Keratinocyte (primary cell): Measurements from ENCODE around the gene CEP164. TPM values are rescaled to one million over a fixed set of nuclear protein-coding genes. Genes with fewer than 3 reads are reported as not detected.
A peak's percentile ranks its signal among the peaks of the same experiment; 100 is the strongest.

Experiments used
- DNase-seq: peaks from one replicate; pipeline ENCODE4 v3.0.0-alpha.2; 2011; ENCODE audit warnings: low read depth, missing footprints, low spot score
- FAIRE-seq: peaks from 2 replicates; lab custom pipeline; 2011; peaks lifted over from hg19 to GRCh38; lab: Jason Lieb, UNC
- H2AFZ ChIP-seq: 2 replicates; pipeline ENCODE4 v1.6.0; 2012; ENCODE audit warnings: low read length, control low read depth, inconsistent platforms; ENCODE audit not compliant: control insufficient read depth
- H3K27ac ChIP-seq: 2 replicates; pipeline ENCODE4 v1.5.1; 2011; ENCODE audit warnings: low read length; ENCODE audit not compliant: control insufficient read depth, insufficient read depth
- H3K27me3 ChIP-seq: 3 replicates; pipeline ENCODE4 v1.6.0; 2011; ENCODE audit warnings: low read length; ENCODE audit not compliant: control insufficient read depth, insufficient read depth; ENCODE audit errors: extremely low read depth
- H3K36me3 ChIP-seq, 2 experiments: 2 replicates in 1 of 2; 3 replicates in 1 of 2; pipeline ENCODE4 v1.5.1; 2011; ENCODE audit warnings: low read length in 2 of 2, mild to moderate bottlenecking in 1 of 2; ENCODE audit not compliant: control insufficient read depth in 2 of 2, insufficient read depth in 2 of 2; ENCODE audit errors: extremely low read depth in 1 of 2
- H3K4me1 ChIP-seq: 3 replicates; pipeline ENCODE4 v1.5.1; 2011; ENCODE audit warnings: low read length; ENCODE audit not compliant: control insufficient read depth, insufficient read depth; ENCODE audit errors: extremely low read depth
- H3K4me2 ChIP-seq: 3 replicates; pipeline ENCODE4 v1.6.0; 2011; ENCODE audit warnings: low read depth, low read length; ENCODE audit not compliant: control insufficient read depth, insufficient read depth; ENCODE audit errors: extremely low read depth
- H3K4me3 ChIP-seq, 3 experiments: fragments of 200-600 bp in 1 of 3; sonication (generic) in 1 of 3; 2 replicates in 2 of 3; 3 replicates in 1 of 3; pipeline ENCODE4 v1.5.1; 2011 to 2016; ENCODE audit warnings: low read length in 3 of 3, mild to moderate bottlenecking in 3 of 3, control low read depth in 2 of 3, inconsistent platforms in 1 of 3, low read depth in 1 of 3, mixed read lengths in 1 of 3, mixed run types in 1 of 3, moderate library complexity in 1 of 3; ENCODE audit not compliant: control insufficient read depth in 2 of 3, insufficient read depth in 2 of 3; ENCODE audit errors: extremely low read depth in 1 of 3
- H3K79me2 ChIP-seq: 2 replicates; pipeline ENCODE4 v1.6.0; 2012; ENCODE audit warnings: low read length; ENCODE audit not compliant: control insufficient read depth, insufficient read depth
- H3K9ac ChIP-seq: 3 replicates; pipeline ENCODE4 v1.6.0; 2011; ENCODE audit warnings: low read length; ENCODE audit not compliant: control insufficient read depth, insufficient read depth; ENCODE audit errors: extremely low read depth
- H3K9me1 ChIP-seq: 3 replicates; pipeline ENCODE4 v1.6.0; 2011; ENCODE audit warnings: low read length; ENCODE audit not compliant: control insufficient read depth, insufficient read depth; ENCODE audit errors: extremely low read depth
- H3K9me3 ChIP-seq: 2 replicates; pipeline ENCODE4 v1.5.1; 2012; ENCODE audit warnings: low read depth, low read length; ENCODE audit not compliant: control insufficient read depth
- H4K20me1 ChIP-seq: 3 replicates; pipeline ENCODE4 v1.6.0; 2011; ENCODE audit warnings: low read length; ENCODE audit not compliant: control insufficient read depth, insufficient read depth; ENCODE audit errors: extremely low read depth
- EZH2 ChIP-seq: IDR thresholded peaks from one replicate; pipeline ENCODE4 v1.6.1; 2012; ENCODE audit warnings: inconsistent platforms, mild to moderate bottlenecking, low read length, moderate library complexity
- dilution Hi-C: fragments of 300-500 bp; cut with MboI; formaldehyde crosslinking; loops from one replicate; pipeline ENCODE4 v1.7.0; 2020; ENCODE audit warnings: low sequenced_read_pairs; ENCODE audit not compliant: extremely low pct_ligation_motif_present
- polyA plus RNA-seq, 5 experiments: library from polyadenylated mRNA; depleted of rRNA in 3 of 5; stranded (reverse) in 3 of 5; stranded (forward) in 1 of 5; unstranded in 1 of 5; fragments of >200 nt; gene quantifications; 1 replicate in 1 of 5; 2 replicates in 3 of 5; 3 replicates in 1 of 5; pipeline versions ENCODE4 v1.2.1 to v1.2.3, GENCODE V29; 2011 to 2012; ENCODE audit warnings: missing spikeins in 2 of 5, low read depth in 1 of 5, low replicate concordance in 1 of 5
- TF ChIP-seq, protein P1 (sequence below), 3 experiments: IDR thresholded peaks in 1 of 3; conservative IDR thresholded peaks in 1 of 3; optimal IDR thresholded peaks in 1 of 3; 2 replicates in 2 of 3; 3 replicates in 1 of 3; pipeline versions ENCODE3 to v1.5.1; 2011; ENCODE audit warnings: low read length in 3 of 3, mild to moderate bottlenecking in 3 of 3, moderate library complexity in 2 of 3, control low read depth in 1 of 3, inconsistent platforms in 1 of 3; ENCODE audit not compliant: insufficient read depth in 2 of 3; ENCODE audit errors: extremely low read depth in 1 of 3

Gene CEP164
- polyA plus RNA-seq, 1 donor (not counting 4 experiments of a cell fraction or from before 2014, with no cell fraction given), result 15.1 TPM

DNA sequence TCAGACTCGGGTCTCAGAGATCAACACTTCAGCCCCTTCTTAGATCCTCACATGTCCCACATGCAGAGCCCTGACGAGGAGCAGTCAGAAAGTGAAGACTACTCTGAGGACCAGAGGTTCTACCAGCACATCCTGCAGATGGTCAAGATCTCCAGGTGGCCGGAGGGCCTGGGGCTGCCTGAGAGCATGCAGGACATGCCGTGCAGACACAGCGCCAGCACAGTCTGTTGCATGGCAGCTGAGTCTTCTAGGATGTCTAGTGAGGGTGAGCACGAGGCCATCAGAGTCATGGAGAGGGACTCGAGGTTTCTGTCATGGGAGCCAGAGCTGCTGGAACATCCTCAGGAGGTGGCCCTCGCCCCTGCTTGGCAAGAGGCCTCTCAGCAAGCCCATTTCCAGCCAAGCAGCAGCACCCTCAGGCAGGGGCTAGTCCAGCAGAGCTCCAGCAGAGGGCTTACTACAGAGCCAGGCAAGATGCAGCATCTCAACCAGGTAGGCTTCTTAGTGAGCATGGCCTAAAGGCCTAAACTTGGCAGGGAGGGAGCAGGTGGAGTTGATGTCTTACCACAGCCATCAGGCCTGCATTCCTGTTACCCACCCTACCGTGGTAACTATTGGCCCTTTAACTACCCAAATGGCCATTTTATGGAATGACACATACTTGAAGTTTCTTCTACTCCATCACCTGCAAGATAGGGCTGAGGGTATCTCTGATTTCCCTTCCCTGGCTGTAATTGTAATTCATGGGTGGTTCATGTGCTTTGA lies 28.7 kb downstream of the CEP164 start:
- DNase-seq, result no peak
- TF ChIP-seq, protein P1, sequence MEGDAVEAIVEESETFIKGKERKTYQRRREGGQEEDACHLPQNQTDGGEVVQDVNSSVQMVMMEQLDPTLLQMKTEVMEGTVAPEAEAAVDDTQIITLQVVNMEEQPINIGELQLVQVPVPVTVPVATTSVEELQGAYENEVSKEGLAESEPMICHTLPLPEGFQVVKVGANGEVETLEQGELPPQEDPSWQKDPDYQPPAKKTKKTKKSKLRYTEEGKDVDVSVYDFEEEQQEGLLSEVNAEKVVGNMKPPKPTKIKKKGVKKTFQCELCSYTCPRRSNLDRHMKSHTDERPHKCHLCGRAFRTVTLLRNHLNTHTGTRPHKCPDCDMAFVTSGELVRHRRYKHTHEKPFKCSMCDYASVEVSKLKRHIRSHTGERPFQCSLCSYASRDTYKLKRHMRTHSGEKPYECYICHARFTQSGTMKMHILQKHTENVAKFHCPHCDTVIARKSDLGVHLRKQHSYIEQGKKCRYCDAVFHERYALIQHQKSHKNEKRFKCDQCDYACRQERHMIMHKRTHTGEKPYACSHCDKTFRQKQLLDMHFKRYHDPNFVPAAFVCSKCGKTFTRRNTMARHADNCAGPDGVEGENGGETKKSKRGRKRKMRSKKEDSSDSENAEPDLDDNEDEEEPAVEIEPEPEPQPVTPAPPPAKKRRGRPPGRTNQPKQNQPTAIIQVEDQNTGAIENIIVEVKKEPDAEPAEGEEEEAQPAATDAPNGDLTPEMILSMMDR (optimal IDR thresholded peaks at IDR 0.05 in 1 of 3, IDR thresholded peaks at IDR 0.05 in 1 of 3, conservative IDR thresholded peaks at IDR 0.05 in 1 of 3; ENCODE audit: extremely low read depth in 1 of 3, insufficient read depth in 2 of 3, low read length in 3 of 3), result peak in 1 of 3 experiments; percentile 7
- no peak for TF ChIP-seq EZH2
- Histone ChIP-seq H3K9me1 (no peaks in the 10 kb centered on the region), H3K36me3 (peaks cover 23 to 34% of the 10 kb centered on the region in 2 experiments), H3K9ac (no peak overlapping the region), H4K20me1 (peaks cover 3% of the 10 kb centered on the region), H3K4me3 (no peak overlapping the region), H3K9me3 (no peaks in the 10 kb centered on the region), H3K79me2 (no peaks in the 10 kb centered on the region), H3K4me1 (no peaks in the 10 kb centered on the region), H3K27me3 (no peaks in the 10 kb centered on the region), H3K27ac (no peak overlapping the region), H3K4me2 (no peak overlapping the region), H2AFZ (no peak overlapping the region)
- no peak for FAIRE-seq
- dilution Hi-C loops, result no loop called here

- Histone ChIP-seq H3K9ac (no peak overlapping the region), H3K9me3 (no peaks in the 10 kb centered on the region), H3K36me3 (peaks cover 26 to 37% of the 10 kb centered on the region in 2 experiments), H3K9me1 (no peaks in the 10 kb centered on the region), H3K79me2 (no peaks in the 10 kb centered on the region), H3K27ac (no peak overlapping the region), H2AFZ (no peak overlapping the region), H3K4me1 (no peaks in the 10 kb centered on the region), H4K20me1 (no peaks in the 10 kb centered on the region), H3K4me2 (no peak overlapping the region), H3K27me3 (no peaks in the 10 kb centered on the region), H3K4me3 (no peak overlapping the region)
- no peak for FAIRE-seq
- dilution Hi-C loops, result no loop called here
- no peak for TF ChIP-seq EZH2
- TF ChIP-seq, protein P1 (optimal IDR thresholded peaks at IDR 0.05 in 1 of 3, IDR thresholded peaks at IDR 0.05 in 1 of 3, conservative IDR thresholded peaks at IDR 0.05 in 1 of 3; ENCODE audit: extremely low read depth in 1 of 3, insufficient read depth in 2 of 3, low read length in 3 of 3), result no peak
- no peak for DNase-seq
These were observed 33.8 kb downstream of the CEP164 start for GRCh38 chr11:117361432-117361831.
